Activated CD4-positive, alpha-beta T cell treated with anti-CD3 and anti-CD28 coated beads, Interleukin-2, amount 10 ng/mL, durations not matched to agents 24 days and 14 days (primary cell): ENCODE measurements around the gene TRAPPC4. TPM values are rescaled to one million over a fixed set of nuclear protein-coding genes. Genes with fewer than 3 reads are reported as not detected.

ENCODE experiments used
- total RNA-seq: library from RNA; stranded (reverse); gene quantifications from 2 replicates; pipeline ENCODE4 v1.2.3, GENCODE V29; 2022

TRAPPC4 gene
- total RNA-seq, 1 donor from 2014 or later = 141 TPM

Other genes with a start within 250 kb of the TRAPPC4 start
- gene DDX6, start 227.6 kb upstream of the TRAPPC4 start, total RNA-seq = 117 TPM in 2 replicates
- gene CXCR5, start 134.9 kb upstream of the TRAPPC4 start, total RNA-seq = 6.1 and 6.4 TPM in 2 replicates
- gene BCL9L, start 92.8 kb upstream of the TRAPPC4 start, total RNA-seq = 25.1 and 28.5 TPM in 2 replicates
- gene UPK2, start 62.5 kb upstream of the TRAPPC4 start, total RNA-seq = not detected in 2 replicates
- not detected in 2 replicates for gene FOXR1, start 47.0 kb upstream of the TRAPPC4 start, total RNA-seq
- gene CENATAC, start 20.6 kb upstream of the TRAPPC4 start, total RNA-seq = 46.3 and 47.1 TPM in 2 replicates
- 1,641 and 1,650 TPM in 2 replicates for gene RPS25, start 423 bp upstream of the TRAPPC4 start, total RNA-seq
- 28.8 and 31.6 TPM in 2 replicates for gene SLC37A4, start 12.1 kb downstream of the TRAPPC4 start, total RNA-seq
- 193 and 203 TPM in 2 replicates for gene HYOU1, start 38.4 kb downstream of the TRAPPC4 start, total RNA-seq
- gene VPS11, start 49.1 kb downstream of the TRAPPC4 start, total RNA-seq = 20.2 and 20.9 TPM in 2 replicates
- 60.9 and 62.8 TPM in 2 replicates for gene HMBS, start 66.1 kb downstream of the TRAPPC4 start, total RNA-seq
- gene DPAGT1, start 83.1 kb downstream of the TRAPPC4 start, total RNA-seq = 76.1 and 79.4 TPM in 2 replicates
- 31.5 and 33.5 TPM in 2 replicates for gene C2CD2L, start 88.6 kb downstream of the TRAPPC4 start, total RNA-seq
- 34.9 and 41.4 TPM in 2 replicates for gene HINFP, start 102.8 kb downstream of the TRAPPC4 start, total RNA-seq
- 0.07 TPM in 1 of 2 replicates, not detected in the other for gene ABCG4, start 130.3 kb downstream of the TRAPPC4 start, total RNA-seq
- gene NLRX1, start 150.0 kb downstream of the TRAPPC4 start, total RNA-seq = 23.3 and 25.0 TPM in 2 replicates
- 0.54 and 0.58 TPM in 2 replicates for gene NHERF4, start 166.7 kb downstream of the TRAPPC4 start, total RNA-seq
- 36.4 and 36.5 TPM in 2 replicates for gene CBL, start 187.6 kb downstream of the TRAPPC4 start, total RNA-seq